ENCODE measurements around the gene AP2B1.

AP2B1 gene

GRCh38 chr17:35541434-35541833 lies 45.7 kb upstream of the AP2B1 start:
- Histone ChIP-seq H2AFZ (no peak overlapping the region), H3K79me2 (no peaks in the 10 kb centered on the region), H3K4me1 (no peaks in the 10 kb centered on the region), H3K9ac (no peak overlapping the region), H3K36me3 (ENCODE audit: control insufficient read depth, insufficient read depth, low read length) (no peaks in the 10 kb centered on the region), H3K4me2 (ENCODE audit: low read length) (no peak overlapping the region), H3K27ac (no peak overlapping the region), H3K9me3 (ENCODE audit: control insufficient read depth, low read length) (no peaks in the 10 kb centered on the region), H3K4me3 (ENCODE audit: low read depth, low read length) (no peak overlapping the region), H3K27me3 (ENCODE audit: control insufficient read depth, insufficient read depth, low read length) (no peaks in the 10 kb centered on the region)
- TF ChIP-seq CTCF (IDR thresholded peaks at IDR 0.05), result no peak

- no peak overlapping the region for H3K9ac ChIP-seq
- TF ChIP-seq CTCF (IDR thresholded peaks at IDR 0.05), result no peak
- no peaks in the 10 kb centered on the region for H3K79me2 ChIP-seq
- no peak overlapping the region for H3K4me3 ChIP-seq (ENCODE audit: low read depth, low read length)
- H3K36me3 ChIP-seq (ENCODE audit: control insufficient read depth, insufficient read depth, low read length), result no peaks in the 10 kb centered on the region
- H3K4me2 ChIP-seq (ENCODE audit: low read length), result no peak overlapping the region
- no peaks in the 10 kb centered on the region for H3K27me3 ChIP-seq (ENCODE audit: control insufficient read depth, insufficient read depth, low read length)
- H3K27ac ChIP-seq, result no peak overlapping the region
- H3K9me3 ChIP-seq (ENCODE audit: control insufficient read depth, low read length), result no peaks in the 10 kb centered on the region
- H2AFZ ChIP-seq, result no peak overlapping the region
- no peaks in the 10 kb centered on the region for H3K4me1 ChIP-seq
These were observed 44.1 kb upstream of the AP2B1 start for GRCh38 chr17:35542990-35543389.

- Histone ChIP-seq H3K79me2 (no peaks in the 10 kb centered on the region), H3K36me3 (ENCODE audit: control insufficient read depth, insufficient read depth, low read length) (no peaks in the 10 kb centered on the region), H3K27ac (no peak overlapping the region), H2AFZ (no peak overlapping the region), H3K4me2 (ENCODE audit: low read length) (no peak overlapping the region), H3K4me3 (ENCODE audit: low read depth, low read length) (no peak overlapping the region), H3K9ac (no peak overlapping the region), H3K4me1 (no peaks in the 10 kb centered on the region), H3K27me3 (ENCODE audit: control insufficient read depth, insufficient read depth, low read length) (no peaks in the 10 kb centered on the region), H3K9me3 (ENCODE audit: control insufficient read depth, low read length) (no peaks in the 10 kb centered on the region)
- TF ChIP-seq CTCF (IDR thresholded peaks at IDR 0.05), result no peak
These were observed 43.3 kb upstream of the AP2B1 start for GRCh38 chr17:35543856-35544255.

- Histone ChIP-seq H3K79me2 (no peaks in the 10 kb centered on the region), H3K4me1 (no peaks in the 10 kb centered on the region), H2AFZ (no peak overlapping the region), H3K9ac (no peak overlapping the region), H3K4me3 (ENCODE audit: low read depth, low read length) (no peak overlapping the region), H3K36me3 (ENCODE audit: control insufficient read depth, insufficient read depth, low read length) (no peaks in the 10 kb centered on the region), H3K4me2 (ENCODE audit: low read length) (no peak overlapping the region), H3K27me3 (ENCODE audit: control insufficient read depth, insufficient read depth, low read length) (no peaks in the 10 kb centered on the region), H3K27ac (no peak overlapping the region), H3K9me3 (ENCODE audit: control insufficient read depth, low read length) (no peaks in the 10 kb centered on the region)
- TF ChIP-seq CTCF (IDR thresholded peaks at IDR 0.05), result no peak
These were observed 42.0 kb upstream of the AP2B1 start for GRCh38 chr17:35545150-35545549.

- Histone ChIP-seq H3K9me3 (ENCODE audit: control insufficient read depth, low read length) (no peaks in the 10 kb centered on the region), H2AFZ (no peak overlapping the region), H3K27me3 (ENCODE audit: control insufficient read depth, insufficient read depth, low read length) (no peaks in the 10 kb centered on the region), H3K9ac (no peak overlapping the region), H3K4me2 (ENCODE audit: low read length) (no peak overlapping the region), H3K79me2 (no peaks in the 10 kb centered on the region), H3K36me3 (ENCODE audit: control insufficient read depth, insufficient read depth, low read length) (no peaks in the 10 kb centered on the region), H3K4me3 (ENCODE audit: low read depth, low read length) (no peak overlapping the region), H3K4me1 (no peaks in the 10 kb centered on the region), H3K27ac (no peak overlapping the region)
- no peak for TF ChIP-seq CTCF (IDR thresholded peaks at IDR 0.05)
These were observed 40.6 kb upstream of the AP2B1 start for GRCh38 chr17:35546487-35546886.

Measured in parathyroid adenoma (tissue), 2 donors.